Stimulated activated CD4-positive, alpha-beta T cell treated with anti-CD3 and anti-CD28 coated beads, Interleukin-2, amount 100 ng/mL, for 4 hours (primary cell): ENCODE data around the gene C15orf40.
"Not testable (repeated sequence)": the region's sequence is repeated elsewhere in the genome, so short reads cannot be mapped to it uniquely, and the experiment has no call there.

Experiments used
- DNase-seq: peaks from one replicate; pipeline ENCODE4 v3.0.0-alpha.2; 2020; ENCODE audit warnings: low read depth

The C15orf40 gene

DNA sequence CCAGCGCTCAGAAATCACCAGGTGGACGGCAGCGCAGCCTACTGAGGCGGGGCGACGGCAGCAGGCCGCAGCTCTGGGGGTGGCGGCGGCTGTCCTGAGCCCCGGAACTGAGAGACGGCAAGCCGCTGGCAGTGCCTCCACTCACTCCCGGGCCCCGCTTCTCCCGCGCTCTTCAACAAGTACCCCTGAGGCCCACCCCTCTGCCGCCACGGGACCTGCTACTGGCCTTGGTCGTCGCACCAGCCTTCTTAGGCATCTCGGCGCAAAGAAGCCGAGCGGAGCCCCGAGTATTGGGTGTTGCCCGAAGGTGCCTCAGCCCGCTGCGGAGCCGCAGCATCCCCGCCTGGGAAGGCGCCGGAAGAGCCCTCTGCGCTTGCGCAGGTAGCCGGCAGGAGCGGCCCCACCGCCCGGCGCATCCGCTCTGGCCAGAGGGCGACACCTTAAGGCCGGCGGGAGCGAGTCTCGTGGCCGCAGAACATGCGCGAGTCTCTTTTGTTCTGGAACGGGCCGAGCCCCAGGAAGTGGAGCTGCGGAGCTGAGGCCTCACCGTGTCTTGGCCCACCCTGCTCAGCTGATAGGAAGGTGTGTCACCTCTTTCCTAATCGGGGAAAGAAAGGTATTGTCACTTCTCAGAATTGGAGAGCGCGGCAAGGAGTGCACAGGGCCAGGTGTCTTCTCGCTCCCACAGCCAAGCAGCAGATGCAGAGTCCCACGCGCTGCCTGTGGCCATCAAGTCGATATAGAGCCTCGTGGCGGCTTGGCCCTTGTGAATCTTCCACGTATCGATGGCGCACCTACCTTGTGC is at the start of gene C15orf40:
TSS of gene C15orf40 (minus strand) at position 369 of the 805 bp plus-strand sequence. CDS start at position 337, 32 bp downstream.
- DNase-seq, result peak; percentile 76

DNA sequence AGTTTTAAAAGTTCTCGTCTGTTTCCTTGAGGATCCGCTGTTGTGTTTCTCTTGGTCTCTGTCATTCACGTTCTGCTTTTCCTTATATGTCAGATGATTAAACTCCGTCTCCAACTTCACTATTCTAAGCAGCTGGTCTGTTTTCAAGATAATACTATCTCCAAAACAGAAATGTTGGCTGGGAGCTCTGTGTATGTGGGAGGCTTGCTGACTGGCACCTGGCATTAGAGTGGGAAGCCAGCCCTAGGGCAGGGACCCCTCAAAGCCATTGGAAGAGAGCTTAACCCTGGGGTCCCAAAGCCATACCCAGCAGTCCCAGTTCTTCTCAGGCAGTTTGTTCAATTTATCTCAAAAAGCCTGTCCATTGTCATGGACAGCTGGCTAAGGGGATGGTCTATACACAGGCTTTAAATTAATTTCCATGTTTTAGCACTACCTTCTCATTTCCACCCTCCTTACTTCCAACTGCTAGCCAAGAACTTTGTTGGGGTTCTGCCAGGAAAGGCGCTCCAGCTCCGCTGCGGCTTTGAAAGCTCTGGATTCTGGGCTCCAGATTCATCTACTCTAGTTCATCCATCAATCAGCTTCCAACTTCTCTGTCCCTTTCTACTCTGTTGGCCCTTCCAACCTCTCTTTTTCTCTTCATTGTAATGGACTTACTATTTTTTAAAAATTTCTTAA is 46.4 kb upstream of the C15orf40 start:
- no peak for DNase-seq

- DNase-seq, result no peak
These were observed 45.6 kb upstream of the C15orf40 start for GRCh38 chr15:83057002-83057401.

DNA sequence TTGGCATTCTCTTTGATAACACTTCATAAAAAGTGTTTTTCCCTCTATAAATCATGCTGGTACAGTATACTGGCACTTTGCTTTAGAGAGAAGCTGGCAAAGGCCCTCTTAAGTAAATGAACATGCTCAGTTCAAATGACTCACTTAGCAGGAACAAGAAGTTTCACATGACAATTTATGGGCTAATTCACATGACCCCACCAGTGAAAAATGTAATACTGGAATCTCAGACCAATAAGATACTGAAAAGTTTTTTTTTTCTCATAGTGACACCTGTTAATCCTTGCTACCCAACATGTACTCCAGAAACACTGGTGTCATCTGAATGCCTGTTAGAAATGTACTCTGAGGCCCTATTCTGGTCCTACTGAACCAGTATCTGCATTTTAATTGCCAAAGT is 41.7 kb upstream of the C15orf40 start:
- DNase-seq, result no peak

- no peak for DNase-seq
These were observed 35.2 kb upstream of the C15orf40 start for GRCh38 chr15:83046558-83047127.

DNA sequence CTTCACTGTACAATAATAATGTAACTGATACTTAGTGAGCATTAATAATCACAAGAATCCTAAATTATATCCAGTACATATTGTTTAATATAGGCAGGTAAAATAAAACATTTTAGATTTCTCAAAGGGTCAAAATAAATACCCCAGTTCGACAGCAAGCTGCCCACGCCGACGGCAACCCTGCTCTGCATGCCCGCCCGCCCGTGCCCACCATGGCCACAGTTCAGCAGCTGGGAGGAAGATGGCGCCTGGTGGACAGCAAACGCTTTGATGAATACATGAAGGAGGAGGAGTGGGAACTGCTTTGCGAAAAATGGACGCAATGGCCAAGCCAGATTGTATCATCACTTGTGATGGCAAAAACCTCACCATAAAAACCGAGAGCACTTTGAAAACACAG is 32.7 kb upstream of the C15orf40 start:
- DNase-seq, result no peak

DNA sequence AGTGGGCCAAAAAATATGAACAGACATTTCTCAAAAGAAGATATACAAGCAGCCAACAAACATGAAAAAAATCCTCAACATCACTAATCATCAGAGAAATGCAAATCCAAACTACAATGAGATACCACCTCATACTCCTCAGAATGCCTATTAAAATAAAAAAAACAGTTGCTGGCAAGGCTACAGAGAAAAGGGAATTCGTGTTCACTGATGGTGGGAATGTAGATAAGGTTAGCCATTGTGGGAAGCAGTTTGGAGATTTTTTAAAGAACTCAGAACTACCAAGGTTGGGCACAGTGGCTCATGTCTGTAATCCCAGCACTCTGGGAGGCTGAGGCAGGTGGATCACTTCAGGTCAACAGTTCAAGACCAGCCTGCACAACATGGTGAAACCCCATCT is 27.8 kb upstream of the C15orf40 start:
- DNase-seq, result no peak

- no peak for DNase-seq
These were observed 24.8 kb upstream of the C15orf40 start for GRCh38 chr15:83036253-83036652.

GRCh38 chr15:83031234-83031633 is 19.8 kb upstream of the C15orf40 start:
- not testable (repeated sequence) for DNase-seq

DNA sequence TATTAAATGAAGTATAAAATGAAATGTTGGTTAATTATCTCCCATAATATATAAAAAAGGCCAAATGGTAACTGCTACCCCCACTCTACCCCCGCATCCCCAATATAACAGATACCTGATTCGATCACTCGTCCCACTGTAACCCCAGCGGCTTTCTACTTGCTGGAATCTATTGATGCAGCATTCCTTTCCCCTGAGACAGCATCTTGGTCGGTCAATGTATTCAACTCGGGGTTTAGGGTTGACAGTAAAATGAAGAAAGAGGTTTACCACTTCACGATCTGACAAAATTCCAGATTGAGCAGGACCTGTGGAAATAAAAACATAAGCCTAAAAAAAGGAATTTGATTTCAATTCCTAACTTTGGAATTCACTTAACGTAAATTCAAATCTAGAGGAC is 18.6 kb upstream of the C15orf40 start:
- no peak for DNase-seq

- no peak for DNase-seq
These were observed 7.0 kb upstream of the C15orf40 start for GRCh38 chr15:83018436-83018835.

- no peak for DNase-seq
These were observed 5.5 kb upstream of the C15orf40 start for GRCh38 chr15:83016906-83017305.

- DNase-seq, result no peak
These were observed 3.9 kb upstream of the C15orf40 start for GRCh38 chr15:83015361-83015760.

DNA sequence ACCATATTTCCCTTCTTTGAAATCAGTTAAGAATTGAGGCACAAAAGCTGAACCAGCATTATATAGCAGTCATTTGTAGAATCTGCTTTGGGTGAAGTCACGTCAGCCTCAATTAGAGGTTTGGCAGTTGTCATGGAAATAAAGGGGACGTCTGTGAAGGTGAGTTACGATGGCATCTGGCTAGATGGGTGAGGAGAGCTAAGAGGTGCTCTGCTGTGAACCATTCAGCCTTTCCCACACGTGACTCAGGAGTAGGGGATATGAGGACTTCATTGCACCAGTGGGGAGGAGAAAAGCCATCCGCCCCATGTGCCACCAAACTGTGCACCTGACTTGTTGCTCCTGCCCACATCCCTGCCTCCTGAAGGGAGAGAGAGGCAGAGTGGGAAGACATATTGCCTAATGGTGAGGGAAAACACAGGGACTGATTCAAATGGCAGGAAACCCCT is 2.8 kb upstream of the C15orf40 start:
- no peak for DNase-seq

GRCh38 chr15:83012636-83013035 is 1.2 kb upstream of the C15orf40 start:
- DNase-seq, result no peak

DNA sequence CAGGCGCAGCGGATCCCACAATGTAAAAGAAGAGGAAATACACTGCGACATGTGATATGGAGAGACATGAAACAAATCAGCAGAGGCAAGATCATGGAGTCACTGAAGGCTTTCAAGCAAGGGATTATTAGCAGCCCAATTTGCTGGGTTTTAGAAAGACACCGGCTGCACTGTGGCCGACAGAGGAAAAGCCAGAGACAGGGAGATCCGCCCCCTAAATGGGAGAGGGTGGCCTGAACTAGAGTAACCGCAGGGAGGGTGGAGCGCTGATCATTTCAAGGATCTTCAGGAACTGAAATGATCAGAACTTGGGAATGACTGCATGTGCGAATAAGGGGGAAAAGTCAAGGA is 612 bp upstream of the C15orf40 start:
- no peak for DNase-seq

GRCh38 chr15:83010709-83011270 is 649 bp downstream of the C15orf40 start:
- peak; percentile 63 for DNase-seq

- not testable (repeated sequence) for DNase-seq
These were observed 10.8 kb downstream of the C15orf40 start for GRCh38 chr15:83000672-83001031.

DNA sequence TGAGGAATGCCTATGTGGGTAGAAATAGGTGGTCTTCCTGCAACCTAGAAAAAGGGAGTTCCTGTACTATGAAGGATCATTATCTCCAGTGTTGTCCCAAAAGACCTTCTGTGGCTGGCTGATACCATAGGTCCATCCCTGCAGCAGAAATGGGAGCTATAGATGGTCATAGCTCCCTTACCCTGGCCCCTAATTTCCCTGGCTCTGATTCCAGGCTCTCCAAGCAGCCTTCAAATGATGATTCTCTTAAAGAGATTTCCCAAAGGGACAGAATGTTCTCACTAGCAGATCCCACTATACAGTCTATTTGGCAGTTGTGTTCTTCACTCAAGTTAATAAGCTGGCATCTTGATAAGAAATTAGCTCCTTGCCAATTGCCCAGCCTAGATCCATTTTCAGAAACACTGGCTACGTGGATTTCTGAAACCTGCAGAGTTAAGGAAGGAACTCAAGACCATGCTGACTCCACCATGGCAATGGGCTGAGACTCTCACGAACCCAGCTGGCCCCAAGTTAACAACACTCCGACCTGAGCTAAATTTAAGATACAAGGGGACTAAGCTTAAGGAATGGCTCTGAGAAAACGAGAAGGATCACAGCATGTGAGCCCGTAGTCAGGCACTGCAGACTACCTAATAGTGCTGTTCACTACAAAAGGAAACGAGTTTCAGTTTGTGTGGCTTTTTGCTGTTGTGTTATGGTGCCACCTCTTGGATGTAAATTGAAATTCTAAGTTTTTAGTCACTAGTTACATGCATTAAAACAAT is 11.4 kb downstream of the C15orf40 start:
- DNase-seq, result peak; percentile 10

GRCh38 chr15:82999426-82999825 is 12.0 kb downstream of the C15orf40 start:
- DNase-seq, result no peak

DNA sequence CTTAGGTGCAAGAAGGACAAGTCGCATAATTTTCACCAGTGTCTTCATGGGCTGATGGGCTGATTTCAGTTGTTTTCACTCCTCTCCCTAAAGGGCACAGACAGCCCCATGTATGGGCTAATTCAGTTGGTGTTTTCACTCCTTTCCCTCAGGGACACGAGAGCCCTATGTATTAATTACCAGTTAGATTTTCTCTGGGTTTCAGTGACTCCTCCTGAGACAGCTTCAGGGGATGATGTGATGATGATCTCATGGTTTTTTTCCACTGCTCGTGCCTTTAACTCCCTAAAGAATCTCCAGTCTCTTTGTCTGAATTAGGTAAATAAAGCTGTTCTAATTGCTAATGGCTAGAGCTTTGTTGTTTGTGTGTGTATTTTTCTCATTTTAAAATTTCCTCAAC is 15.5 kb downstream of the C15orf40 start:
- DNase-seq, result no peak

- no peak for DNase-seq
These were observed 16.4 kb downstream of the C15orf40 start for GRCh38 chr15:82995076-82995475.
